Measurements from ENCODE around the gene DNAAF5. TPM values are rescaled to one million over a fixed set of nuclear protein-coding genes. Genes with fewer than 3 reads are reported as not detected.

The DNAAF5 gene
- total RNA-seq, 1 donor from 2014 or later: 18.1 TPM

- intact Hi-C loops (cut with micrococcal nuclease): no loop called here
- no peak for DNase-seq
- Histone ChIP-seq H3K4me3 (no peak overlapping the region), H3K9me3 (replicated peaks) (peaks cover 11% of the 10 kb centered on the region), H3K27ac (replicated peaks) (no peak overlapping the region), H3K4me1 (peaks cover 38% of the 10 kb centered on the region), H3K27me3 (ENCODE audit: low read depth) (no peaks in the 10 kb centered on the region), H3K36me3 (no peaks in the 10 kb centered on the region)
- TF ChIP-seq, protein P1, sequence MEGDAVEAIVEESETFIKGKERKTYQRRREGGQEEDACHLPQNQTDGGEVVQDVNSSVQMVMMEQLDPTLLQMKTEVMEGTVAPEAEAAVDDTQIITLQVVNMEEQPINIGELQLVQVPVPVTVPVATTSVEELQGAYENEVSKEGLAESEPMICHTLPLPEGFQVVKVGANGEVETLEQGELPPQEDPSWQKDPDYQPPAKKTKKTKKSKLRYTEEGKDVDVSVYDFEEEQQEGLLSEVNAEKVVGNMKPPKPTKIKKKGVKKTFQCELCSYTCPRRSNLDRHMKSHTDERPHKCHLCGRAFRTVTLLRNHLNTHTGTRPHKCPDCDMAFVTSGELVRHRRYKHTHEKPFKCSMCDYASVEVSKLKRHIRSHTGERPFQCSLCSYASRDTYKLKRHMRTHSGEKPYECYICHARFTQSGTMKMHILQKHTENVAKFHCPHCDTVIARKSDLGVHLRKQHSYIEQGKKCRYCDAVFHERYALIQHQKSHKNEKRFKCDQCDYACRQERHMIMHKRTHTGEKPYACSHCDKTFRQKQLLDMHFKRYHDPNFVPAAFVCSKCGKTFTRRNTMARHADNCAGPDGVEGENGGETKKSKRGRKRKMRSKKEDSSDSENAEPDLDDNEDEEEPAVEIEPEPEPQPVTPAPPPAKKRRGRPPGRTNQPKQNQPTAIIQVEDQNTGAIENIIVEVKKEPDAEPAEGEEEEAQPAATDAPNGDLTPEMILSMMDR (IDR thresholded peaks at IDR 0.05; ENCODE audit: borderline replicate concordance): no peak
Measured at GRCh38 chr7:701086-701671, 25.3 kb upstream of the DNAAF5 start.

DNA sequence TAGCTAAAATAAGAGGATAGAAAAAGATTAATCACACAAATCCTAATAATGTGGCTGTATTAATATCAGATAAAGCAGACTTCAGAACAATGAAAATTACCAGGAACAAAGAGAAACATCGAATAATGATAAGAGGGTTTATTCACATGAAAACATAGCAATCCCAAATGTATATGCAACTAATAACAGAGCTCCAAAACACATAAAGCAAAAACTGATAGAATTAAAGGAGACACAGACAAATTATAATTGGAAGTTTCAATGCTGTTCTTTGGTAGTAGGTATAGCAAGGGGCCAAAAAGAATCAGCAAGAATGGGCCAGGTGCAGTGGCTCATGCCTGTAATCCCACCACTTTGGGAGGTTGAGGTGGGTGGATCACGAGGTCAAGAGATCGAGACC lies 23.4 kb upstream of the DNAAF5 start:
- Histone ChIP-seq H3K4me3 (no peak overlapping the region), H3K36me3 (no peaks in the 10 kb centered on the region), H3K27me3 (ENCODE audit: low read depth) (no peaks in the 10 kb centered on the region), H3K4me1 (peaks cover 30% of the 10 kb centered on the region), H3K9me3 (replicated peaks) (peaks cover 11% of the 10 kb centered on the region), H3K27ac (replicated peaks) (no peak overlapping the region)
- no peak for DNase-seq
- intact Hi-C loops (cut with micrococcal nuclease): no loop called here
- TF ChIP-seq, protein P1 (IDR thresholded peaks at IDR 0.05; ENCODE audit: borderline replicate concordance): no peak

DNA sequence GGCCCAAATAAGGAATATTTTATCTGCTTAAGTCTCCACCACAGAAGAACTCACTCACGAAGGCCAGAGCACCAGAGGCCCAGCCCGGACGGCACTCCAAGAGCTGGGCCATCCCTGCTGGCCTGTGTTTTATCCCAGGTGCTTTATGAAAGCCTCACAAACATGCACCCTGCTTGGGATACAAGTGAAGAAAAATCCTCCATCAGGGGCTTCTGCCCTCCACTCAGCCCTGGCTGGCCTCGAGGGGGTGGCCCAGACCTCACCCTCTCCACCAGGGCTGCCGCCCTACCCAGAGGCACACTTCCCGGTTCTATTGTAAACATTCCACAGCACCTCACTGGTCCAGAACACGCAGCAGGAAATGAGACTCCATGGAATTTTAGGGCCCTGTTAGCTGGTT lies 19.8 kb upstream of the DNAAF5 start:
- no peak for DNase-seq
- no peaks in the 10 kb centered on the region for H3K27me3 ChIP-seq (ENCODE audit: low read depth)
- peaks cover 11% of the 10 kb centered on the region for H3K9me3 ChIP-seq (replicated peaks)
- no peak overlapping the region for H3K27ac ChIP-seq (replicated peaks)
- intact Hi-C loops (cut with micrococcal nuclease): no loop called here
- H3K4me1 ChIP-seq: peaks cover 18% of the 10 kb centered on the region
- no peak overlapping the region for H3K4me3 ChIP-seq
- TF ChIP-seq, protein P1 (IDR thresholded peaks at IDR 0.05; ENCODE audit: borderline replicate concordance): no peak
- H3K36me3 ChIP-seq: no peaks in the 10 kb centered on the region

DNA sequence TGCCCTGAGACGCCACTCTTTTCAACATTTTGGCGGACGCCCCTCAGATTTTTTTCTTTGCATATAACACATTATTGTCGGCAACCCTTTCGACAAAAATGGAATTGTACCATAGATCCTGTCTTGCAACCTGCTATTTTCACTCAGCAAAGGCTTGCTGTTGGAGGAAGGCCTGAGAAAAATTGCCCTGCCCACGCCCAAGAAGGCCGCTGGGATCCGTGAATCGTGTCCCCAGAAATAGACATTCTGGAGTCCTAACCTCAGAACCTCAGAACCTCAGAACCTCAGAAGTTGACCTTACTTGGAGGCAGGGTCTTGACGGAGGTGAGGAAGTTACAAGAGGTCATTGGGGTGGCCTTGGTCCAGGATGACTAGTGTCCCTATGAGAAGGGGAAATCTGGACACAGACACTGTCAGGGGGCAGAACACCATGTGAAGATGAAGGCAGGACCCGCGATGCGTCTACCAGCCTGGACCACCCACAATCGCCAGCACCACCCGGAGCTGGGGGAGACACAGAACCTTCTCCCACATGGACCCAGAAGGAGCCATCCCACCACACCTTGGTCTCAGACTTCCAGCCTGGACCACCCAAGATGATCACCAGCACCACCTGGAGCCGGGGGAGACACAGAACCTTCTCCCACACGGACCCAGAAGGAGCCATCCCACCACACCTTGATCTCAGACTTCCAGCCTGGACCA lies 19.1 kb upstream of the DNAAF5 start:
- H3K27me3 ChIP-seq (ENCODE audit: low read depth): peaks cover 3% of the 10 kb centered on the region
- no peak for DNase-seq
- H3K9me3 ChIP-seq (replicated peaks): peaks cover 11% of the 10 kb centered on the region
- no peak overlapping the region for H3K4me3 ChIP-seq
- H3K27ac ChIP-seq (replicated peaks): no peak overlapping the region
- no peaks in the 10 kb centered on the region for H3K36me3 ChIP-seq
- TF ChIP-seq, protein P1 (IDR thresholded peaks at IDR 0.05; ENCODE audit: borderline replicate concordance): no peak
- intact Hi-C loops (cut with micrococcal nuclease): no loop called here
- peaks cover 21% of the 10 kb centered on the region for H3K4me1 ChIP-seq

DNA sequence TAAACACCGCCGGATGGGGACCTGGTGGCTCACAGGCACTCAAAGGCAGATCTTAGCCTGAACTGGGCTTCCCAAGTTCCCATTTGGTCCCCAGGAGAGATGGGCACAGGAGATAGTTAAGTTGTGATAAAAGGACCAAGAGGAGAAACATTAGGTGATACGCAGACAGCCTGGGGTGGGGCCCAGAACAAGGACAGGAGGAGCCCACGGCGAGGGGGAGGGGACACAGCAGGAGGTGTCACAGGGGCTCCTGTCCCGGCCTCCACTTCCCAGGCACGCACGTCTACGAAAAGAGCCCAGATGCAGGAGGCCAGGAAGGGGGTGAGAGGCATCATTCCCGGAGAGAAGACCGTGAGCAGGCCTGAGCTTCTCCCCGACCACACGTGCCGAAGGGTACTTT lies 16.3 kb upstream of the DNAAF5 start:
- DNase-seq: no peak
- H3K27me3 ChIP-seq (ENCODE audit: low read depth): peaks cover 3% of the 10 kb centered on the region
- TF ChIP-seq, protein P1 (IDR thresholded peaks at IDR 0.05; ENCODE audit: borderline replicate concordance): no peak
- H3K36me3 ChIP-seq: no peaks in the 10 kb centered on the region
- H3K27ac ChIP-seq (replicated peaks): no peak overlapping the region
- H3K4me3 ChIP-seq: no peak overlapping the region
- no peaks in the 10 kb centered on the region for H3K9me3 ChIP-seq (replicated peaks)
- intact Hi-C loops (cut with micrococcal nuclease): no loop called here
- H3K4me1 ChIP-seq: peaks cover 21% of the 10 kb centered on the region
